KG1 (cell line): ENCODE measurements around the gene SIRT1.
"Not testable (repeated sequence)": the region's sequence is repeated elsewhere in the genome, so short reads cannot be mapped to it uniquely, and the experiment has no call there.

Experiments used
- DNase-seq: peaks from one replicate; lab custom pipeline; 2025; lab: John Stamatoyannopoulos, UW

Gene SIRT1

GRCh38 chr10:67884313-67884841 lies at the start of gene SIRT1:
SIRT1 (plus strand) TSS chr10:67884656; CDS start chr10:67884722, 66 bp downstream.
- peak; percentile 80 for DNase-seq

- not testable (repeated sequence) for DNase-seq
Observed at GRCh38 chr10:67835541-67836394, 48.7 kb upstream of the SIRT1 start.

DNA sequence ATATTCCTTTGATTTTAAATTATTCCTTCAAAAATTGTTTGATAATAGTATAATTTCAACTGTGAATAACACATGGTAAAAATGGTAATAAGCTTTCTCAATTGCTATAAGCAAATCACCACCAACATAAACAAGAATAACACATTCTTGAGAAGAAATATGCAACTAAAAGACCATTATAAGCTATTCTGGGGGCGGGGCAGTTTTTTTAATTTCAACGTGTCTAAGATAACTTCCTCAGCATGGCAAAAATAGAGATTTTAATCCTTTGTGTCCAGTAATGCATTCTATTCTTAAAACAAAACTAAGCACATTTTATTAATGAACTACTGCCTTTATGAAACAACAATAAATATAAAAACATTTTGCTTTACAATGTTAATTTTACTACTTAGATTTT lies 48.0 kb upstream of the SIRT1 start:
- DNase-seq: no peak

GRCh38 chr10:67836972-67837371 lies 47.5 kb upstream of the SIRT1 start:
- DNase-seq: no peak

DNA sequence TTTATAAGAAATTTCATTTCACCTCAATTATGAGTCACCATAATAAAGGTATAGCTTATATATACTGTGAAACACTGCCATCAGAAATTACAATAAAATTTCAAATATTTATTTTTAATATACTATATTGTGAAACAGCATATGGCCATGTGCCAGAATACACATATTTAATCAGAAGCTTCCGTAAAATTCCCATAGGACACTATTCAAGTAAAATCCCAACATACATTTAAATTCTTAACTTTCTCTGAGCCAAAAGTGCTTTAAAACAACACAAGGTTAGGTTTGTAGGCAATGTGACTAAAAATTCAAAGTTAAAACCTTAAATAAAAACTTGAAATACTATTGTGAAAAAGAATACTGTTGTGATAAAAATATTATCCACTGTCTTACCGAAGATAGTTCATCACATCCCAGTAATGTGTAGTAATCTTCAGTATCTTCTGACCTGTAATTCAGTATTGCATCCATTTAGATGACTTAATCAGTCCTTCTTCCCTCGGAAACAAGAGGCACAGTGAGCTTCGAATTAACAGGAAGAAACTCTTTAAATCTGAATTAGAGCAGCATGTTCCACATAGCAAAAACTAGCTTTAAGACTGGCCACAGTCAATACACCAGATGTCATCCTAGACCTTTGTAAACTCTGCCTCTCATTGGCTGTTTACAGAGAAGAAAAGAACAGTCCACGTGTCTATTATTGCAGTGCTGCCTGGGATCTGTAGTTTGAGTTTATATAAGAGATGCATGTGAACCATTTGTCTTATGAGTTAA lies 46.7 kb upstream of the SIRT1 start, which contains the start of gene DNAJC12:
TSS of gene DNAJC12 (minus strand) at position 648 of the 774 bp plus-strand sequence. CDS start at position 471, 177 bp downstream.
- peak; percentile 74 for DNase-seq

GRCh38 chr10:67839511-67839910 lies 44.9 kb upstream of the SIRT1 start:
- DNase-seq: not testable (repeated sequence)

GRCh38 chr10:67839951-67840350 lies 44.5 kb upstream of the SIRT1 start:
- DNase-seq: no peak

DNA sequence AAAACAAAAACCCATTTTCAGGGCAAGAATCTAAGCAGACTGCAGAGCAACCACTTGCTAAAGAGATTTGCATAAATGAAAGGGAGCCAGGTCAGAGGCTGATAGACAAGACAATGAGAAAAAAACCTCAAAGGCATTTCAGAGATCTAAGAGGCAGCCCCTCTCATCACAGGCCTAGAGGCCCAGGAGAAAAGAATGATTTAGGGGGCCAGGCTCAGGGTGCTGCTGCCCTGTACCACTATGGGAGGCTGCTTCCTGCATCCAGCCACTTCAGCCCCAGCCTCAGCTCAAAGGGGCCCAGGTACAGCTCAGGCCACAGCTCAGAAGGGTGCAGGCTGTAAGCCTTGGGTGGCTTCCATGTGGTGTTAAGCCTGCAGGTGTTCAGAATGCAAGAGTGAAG lies 42.7 kb upstream of the SIRT1 start:
- no peak for DNase-seq

GRCh38 chr10:67843284-67843683 lies 41.2 kb upstream of the SIRT1 start:
- no peak for DNase-seq

DNA sequence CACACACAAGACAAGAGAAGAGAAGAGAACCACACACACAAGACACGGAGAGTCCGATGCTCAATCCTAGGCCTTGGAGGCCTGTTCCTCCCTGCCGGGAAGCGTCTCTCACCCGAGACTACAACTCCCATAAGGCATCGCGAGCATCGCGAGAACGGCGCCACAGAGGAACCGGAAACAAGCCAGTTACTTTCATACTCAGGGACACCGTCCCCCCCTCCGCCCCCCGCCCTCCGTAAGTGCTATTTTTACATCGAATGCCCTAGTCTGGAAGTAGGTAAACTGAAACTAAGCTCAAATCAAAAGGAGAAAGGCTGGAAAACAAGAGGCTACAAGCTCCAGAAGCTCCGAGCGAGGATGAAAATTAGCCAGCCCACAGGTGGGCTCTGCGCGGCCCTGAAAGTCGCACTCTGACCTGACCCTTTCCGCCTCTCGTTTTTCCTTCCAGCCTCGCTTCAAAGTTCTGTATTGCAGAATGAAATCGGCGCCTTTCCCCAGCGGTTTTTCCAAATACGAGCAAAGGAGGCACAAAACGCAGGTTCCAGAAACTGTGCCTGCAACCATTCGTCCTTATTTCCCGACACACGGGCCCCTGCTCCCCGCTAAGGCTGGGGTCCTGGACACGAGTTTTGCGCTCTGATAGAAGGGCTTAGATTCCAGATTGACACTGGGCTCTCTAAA lies 35.0 kb upstream of the SIRT1 start:
- peak; percentile 87 for DNase-seq

- no peak for DNase-seq
Observed at GRCh38 chr10:67851186-67851585, 33.3 kb upstream of the SIRT1 start.

DNA sequence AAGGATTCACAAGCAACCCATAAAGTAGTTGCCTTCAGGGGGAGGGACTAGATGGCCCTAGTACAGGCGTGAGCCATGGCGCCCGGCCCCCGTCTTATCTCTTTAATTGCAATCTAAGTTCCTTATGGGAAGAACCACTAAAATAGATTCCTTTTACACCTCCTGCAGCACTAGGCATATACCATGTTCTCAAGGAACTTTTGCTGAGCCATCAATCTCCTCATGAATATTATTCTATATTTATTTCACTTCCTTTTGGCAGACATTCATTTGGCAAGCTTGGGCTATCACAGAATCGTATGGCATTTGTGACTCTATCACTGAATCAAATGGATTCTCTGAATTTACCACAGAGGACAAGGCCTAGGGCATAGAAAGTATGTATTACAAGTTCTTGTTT lies 31.7 kb upstream of the SIRT1 start:
- no peak for DNase-seq

DNA sequence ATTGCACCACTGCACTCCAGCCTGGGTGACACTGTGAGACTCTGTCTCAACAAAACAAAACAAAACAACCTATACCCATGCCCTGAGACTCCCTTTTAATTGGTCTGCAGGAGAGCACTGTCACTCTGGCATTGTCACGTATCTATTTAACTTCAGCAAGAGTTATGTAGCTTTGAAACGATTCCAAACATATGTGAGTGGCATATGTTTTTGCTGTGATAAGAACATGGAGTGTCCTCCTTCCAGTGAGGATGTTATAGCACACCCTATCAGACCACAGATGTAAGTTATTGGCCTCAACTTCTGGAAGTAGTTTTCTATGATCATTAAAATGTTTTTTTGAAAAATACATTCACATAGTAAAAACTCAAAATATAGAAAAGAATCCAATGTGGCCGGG lies 30.9 kb upstream of the SIRT1 start:
- DNase-seq: no peak

DNA sequence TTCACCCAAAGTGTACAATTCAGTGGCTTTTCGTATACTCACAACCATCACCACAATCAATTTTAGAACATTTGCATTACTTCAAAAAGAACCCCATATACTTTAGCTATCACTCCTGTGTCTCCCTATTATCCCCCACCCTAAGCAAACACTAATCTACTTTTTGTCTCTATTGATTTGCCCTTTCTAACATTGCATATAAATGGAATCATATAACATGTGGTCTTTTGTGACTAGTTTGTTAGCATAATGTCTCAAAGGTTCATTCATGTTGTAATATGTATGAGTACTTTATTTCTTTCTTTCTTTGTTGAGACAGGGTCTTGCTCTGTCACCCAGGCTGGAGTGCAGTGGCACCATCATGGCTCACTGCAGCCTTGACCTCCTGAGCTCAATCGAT lies 25.5 kb upstream of the SIRT1 start:
- DNase-seq: no peak

DNA sequence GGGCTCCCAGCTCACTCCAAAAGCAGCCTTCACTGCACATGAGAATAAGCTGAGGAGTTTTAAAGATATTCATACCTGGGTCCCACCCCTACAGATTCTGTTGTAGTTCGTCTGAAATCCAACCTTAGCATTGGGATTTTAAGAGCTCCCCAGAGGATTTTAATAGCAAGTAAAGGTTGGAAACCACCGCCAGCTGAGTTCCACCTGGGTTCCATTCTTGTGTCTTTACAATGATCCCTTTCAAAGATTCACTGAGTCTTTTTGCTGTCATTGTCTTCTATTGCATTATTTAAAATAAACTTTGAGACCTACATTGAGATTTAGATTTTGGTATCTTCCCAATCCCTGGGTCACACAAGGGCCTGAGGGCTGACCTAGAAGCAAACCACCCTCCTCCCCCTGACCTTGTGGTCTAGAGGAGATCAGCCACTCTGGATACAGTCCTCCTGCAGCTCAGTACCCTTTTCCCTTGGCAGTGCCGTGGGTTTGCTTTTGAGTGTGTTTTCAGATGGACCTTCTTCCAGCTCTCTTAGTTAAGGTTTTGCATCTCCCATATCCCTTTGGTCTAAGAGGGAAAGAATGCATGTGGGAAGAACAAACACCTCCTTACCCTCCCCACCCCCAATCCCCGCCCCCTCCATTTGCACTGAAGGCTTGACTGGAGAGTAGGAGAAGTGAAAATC lies 22.6 kb upstream of the SIRT1 start:
- DNase-seq: no peak

- DNase-seq: no peak
Observed at GRCh38 chr10:67863094-67863493, 21.4 kb upstream of the SIRT1 start.

- no peak for DNase-seq
Observed at GRCh38 chr10:67864607-67865371, 19.7 kb upstream of the SIRT1 start.

DNA sequence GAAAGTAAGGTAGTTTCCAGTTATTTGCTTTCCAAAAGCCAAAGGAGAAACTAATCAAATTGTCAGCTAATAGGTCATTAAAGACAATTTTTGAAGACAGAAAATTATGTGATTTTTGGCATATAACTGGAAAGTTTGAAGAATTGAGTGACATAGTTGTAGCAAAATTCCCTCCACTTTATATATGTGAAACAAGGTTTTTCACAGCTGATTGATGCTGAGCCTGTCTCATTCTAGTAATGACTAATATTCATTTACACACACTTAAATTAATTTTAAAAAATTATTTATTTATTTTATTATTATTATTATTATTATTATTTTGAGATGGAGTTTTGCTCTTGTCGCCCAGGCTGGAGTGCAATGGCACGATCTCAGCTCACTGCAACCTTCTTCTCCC lies 16.3 kb upstream of the SIRT1 start:
- DNase-seq: no peak

GRCh38 chr10:67869996-67870395 lies 14.5 kb upstream of the SIRT1 start:
- DNase-seq: no peak

DNA sequence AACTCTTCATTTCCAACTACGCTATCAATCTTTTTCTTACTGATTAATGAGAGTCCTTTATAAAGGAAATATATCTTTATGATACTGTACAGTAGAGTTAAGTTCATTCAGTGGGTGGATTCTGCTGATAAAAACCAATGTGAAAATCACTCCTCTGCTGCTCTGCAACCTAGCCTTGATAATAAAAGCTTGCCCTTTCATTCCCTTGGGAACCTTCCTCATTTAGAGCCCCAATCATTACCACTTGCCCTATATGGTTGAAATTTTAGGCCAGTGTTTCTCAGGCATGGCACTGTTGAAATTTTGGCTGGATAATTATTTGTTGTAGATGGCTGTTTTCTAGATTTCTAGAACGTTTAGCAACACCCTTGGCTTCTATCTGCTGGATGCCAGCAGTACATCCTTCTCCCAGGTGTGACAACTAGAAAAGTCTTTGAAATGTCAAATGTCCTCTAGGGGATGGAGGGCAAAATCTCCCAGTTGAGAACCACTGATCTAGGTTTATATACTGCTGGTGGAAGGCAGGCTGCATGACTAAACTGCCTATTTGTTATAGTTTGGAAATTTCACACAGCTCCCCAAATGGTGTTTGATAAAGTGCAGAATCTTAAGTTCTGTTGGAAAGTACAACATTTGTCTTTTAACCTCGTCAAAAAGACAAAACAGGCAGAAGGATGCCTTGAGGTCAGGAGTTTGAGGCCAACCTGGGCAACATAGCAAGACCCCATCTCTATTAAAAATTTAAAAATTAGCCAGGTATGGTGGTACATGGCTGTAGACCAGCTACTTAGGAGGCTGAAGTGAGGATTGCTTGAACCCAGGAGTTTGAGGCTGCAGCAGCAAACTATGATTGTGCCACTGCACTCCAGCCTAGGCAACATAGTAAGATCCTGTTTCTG lies 8.9 kb upstream of the SIRT1 start:
- no peak for DNase-seq
